HG02840 (cell line): Measurements from ENCODE around the gene TNFRSF6B.

Experiments
- ATAC-seq: cut with Tn5 transposase; IDR thresholded peaks from one replicate; pipeline ENCODE4 v1.9.1; 2021; ENCODE audit warnings: mild to moderate bottlenecking, moderate library complexity, moderate number of reproducible peaks; ENCODE audit not compliant: unreplicated experiment, low FRiP score

The TNFRSF6B gene

GRCh38 chr20:63745424-63745805, 49.0 kb downstream of the TNFRSF6B start:
- ATAC-seq = no peak

DNA sequence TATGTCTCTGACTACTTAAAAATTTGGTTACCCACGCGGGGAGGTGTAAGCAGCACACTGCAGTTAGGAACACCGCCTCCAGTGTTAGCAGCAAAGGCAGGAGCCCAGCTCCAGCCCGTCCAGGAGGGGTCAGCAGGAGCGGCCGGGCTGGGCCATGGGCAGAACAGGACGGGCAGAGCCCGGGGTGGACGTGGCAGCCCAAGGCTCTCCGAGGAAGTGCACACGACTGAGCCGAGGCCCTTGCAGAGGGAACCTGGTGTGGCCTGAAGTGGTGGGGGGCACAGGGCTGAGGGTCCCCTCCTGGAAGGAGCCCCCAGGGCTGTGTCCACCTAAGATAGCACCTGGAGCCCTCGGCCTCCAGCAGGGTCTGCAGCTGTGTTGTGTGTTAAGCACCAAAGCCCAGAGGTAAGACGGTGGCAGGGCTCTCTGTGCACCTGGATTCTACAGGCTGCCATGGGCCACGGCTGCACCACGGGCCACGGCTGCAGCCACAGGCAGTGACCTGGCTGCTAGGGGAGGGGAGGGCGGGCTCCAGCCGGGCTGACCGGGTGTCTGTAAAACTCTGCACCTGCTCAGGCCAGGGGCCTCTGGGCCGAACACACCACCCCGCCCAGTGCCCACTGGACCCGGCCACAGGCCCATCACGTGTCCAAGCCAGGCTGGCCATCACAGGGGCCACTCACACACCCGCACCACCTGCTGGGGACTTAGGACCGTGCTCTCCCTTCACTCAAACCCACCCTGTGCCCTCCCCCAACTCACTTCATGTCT, 49.7 kb downstream of the TNFRSF6B start:
- no peak for ATAC-seq

- ATAC-seq = no peak
Observed at GRCh38 chr20:63746751-63747315, 50.4 kb downstream of the TNFRSF6B start.

DNA sequence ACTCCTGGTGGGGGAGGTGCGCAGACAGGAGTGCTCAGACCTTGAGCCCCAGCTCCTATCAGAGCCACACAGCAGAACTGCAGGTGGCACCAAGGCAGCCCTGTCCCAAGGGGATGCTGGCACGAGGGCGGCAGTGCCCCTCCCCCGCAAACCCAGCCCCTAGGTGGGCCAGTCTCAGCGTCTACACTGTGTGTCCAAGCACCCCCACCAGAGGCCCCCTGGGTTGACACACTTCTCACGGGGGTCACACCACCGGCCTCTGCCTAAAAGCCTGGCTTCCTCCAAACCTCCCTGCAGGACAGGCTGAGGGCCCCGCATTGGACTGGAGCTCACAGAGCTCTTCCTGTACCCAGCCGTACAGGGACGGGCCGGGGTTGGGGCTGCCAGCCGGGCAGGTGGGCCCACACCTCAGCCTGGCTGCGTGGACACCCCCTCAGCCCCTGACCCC, 51.2 kb downstream of the TNFRSF6B start:
- no peak for ATAC-seq
